TTC549 (cell line): ENCODE measurements around the gene INSRR.

Experiments
- FAIRE-seq: peaks from 2 replicates; lab custom pipeline; 2012; peaks lifted over from hg19 to GRCh38; lab: Jason Lieb, UNC

Gene INSRR

DNA sequence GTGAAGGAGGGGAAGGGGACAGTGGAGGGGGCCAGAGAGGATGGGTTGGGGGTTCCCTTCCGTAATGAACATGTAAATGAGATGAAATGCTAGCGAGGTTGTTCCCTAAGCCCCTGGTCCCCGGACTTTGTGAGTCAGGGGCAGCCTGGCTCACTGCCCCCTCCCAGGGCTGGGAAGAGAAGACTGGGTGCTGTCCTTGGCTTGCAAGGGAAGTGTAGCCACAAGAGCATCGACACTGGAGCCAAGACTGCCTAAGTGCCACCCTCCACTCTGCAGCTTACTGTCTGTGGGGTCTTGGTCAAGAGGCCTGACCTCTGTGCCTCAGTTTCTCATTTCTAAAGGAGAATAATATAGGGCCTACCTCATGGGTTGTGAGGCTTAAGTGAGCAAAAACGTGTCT lies 35.1 kb upstream of the INSRR start:
- no peak for FAIRE-seq

DNA sequence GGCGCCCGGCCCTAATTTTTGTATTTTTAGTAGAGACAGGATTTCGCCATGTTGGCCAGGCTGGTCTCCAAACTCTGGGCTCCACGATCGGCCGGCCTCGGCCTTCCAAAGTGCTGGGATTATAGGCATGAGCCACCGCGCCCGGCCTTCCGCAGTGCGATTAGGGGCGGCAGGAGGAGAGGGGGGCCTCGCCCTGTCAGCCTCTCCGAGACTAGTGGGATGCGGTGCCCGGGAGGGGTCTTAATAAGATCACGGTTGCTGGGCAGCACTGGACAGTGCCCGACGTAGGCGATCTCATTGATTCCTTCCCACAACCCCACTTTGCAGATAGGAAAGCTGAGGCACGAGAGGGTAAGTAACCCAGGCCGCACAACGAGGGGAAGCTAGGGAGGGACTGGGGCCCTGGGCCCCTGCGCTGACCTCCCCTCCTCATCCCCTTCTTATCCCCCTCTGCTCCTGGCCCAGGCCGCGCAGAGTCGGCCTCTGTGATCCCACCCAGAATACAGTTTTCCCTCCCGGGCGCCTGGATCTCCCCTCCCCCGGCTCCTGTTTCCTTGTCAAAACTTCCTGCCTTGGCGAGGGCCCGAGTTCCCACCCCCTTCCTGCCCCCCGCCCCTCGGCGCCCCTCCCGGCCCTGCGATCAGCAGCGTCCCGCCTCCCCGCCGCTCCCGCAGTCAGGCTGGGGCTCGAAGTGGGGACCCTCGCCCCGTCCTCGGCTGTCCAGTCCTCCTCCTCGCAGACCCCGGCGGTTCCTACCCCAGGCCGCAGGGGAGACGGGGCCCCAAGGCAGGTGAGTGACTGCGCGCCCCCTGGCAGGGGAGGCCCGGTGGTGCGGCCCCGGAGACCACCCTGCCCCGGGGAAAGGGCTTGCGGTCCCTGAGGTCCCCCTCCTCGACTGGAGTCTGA lies 34.4 kb upstream of the INSRR start, which contains the start of gene PEAR1:
PEAR1 (plus strand) TSS at position 671 of the 906 bp plus-strand sequence. CDS start 10,209 bp downstream, outside the sequence.
- no peak for FAIRE-seq

DNA sequence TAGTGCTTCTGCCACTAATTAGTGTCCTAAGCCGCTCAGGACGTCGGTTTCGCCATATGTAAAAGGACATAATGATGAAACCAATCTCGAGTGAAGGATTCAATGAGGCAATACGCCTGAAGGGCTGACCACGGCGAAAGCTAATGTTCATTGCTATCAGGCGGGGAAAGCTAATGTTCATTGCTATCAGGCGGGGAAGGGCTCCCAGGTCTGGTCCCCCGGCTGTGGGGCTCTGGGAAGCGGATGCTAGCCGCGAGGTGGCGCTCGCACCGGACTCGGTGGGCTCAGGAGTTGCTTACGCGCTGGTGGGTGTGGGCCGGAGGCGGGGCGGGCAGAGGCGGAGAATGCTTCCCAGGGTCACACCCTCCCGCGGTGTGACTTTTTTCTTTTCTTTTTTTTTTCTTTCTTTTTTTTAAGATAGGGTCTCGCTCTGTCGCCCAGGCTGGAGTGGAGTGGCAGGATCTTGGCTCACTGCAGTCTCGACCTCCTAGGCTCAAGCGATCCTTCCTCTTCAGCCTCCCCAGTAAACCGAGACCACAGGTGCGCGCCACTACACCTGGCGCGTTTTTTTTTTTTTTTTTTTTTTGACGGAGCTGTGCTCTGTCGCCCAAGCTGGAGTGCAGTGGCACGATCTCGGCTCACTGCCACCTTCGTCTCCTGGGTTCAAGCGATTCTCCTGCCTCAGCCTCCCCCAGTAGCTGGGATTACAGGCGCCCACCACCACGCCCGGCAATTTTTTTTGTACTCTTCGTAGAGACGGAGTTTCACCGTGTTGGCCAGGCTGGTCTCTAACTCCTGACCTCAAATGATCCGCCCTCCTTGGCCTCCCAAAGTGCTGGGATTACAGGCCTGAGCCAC lies 33.5 kb upstream of the INSRR start:
- peak; percentile 94 for FAIRE-seq

DNA sequence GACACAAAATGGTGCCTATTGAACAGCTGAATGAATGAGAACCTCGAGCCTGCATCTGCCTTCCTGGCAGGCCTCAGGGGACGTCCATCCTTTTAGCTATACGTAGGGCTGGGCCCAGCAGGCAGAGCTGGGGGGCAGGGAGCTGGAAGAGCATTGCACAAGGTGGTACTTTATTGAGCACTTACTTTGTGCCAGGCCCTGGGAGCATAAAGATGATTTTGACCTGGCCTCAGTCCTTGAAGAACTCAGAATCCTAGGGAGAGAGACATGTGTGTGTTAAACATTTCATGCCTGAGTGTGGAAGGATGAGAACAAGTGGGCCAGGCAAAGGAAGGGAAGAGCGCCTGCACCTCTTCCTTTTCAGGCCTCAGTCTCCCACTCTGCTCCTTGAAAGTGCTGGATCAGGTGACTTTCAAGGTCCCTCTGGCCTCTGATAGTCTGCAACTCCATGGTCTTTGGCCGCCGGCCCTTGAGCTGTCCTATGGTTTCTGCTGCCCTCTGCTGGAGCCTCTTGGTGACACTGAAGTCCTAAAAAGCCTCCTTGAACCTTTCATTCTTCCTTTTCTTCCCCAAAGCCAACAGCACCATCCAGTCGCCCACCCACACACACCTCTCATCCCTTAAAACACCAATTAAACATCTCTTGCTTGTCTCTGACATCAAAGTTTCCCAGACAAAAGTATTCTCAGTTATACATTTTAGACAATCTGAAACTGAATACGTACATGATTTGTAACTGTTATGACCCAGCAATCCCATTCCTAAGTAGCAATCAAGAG lies 31.1 kb upstream of the INSRR start:
- FAIRE-seq: peak; percentile 84

DNA sequence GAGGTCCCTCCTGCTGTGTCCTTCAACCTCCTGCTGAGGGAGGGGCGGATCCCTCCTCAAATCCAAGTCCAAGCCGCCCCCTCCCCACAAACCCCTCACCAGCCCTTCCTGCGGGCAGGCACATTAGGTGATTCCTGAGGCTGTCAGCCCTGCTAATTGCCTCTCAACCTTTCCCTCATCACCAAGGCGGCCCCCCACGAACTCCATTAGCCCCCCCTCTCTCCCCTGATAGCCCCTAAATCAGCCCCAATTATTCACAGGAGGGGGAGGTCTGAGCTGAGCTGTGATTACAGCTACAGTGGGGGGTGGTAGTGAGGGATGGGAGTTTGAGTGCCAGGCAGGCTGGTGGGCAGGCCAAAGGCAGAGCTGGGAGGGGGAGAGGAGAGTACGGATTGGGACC lies 28.8 kb upstream of the INSRR start:
- no peak for FAIRE-seq

DNA sequence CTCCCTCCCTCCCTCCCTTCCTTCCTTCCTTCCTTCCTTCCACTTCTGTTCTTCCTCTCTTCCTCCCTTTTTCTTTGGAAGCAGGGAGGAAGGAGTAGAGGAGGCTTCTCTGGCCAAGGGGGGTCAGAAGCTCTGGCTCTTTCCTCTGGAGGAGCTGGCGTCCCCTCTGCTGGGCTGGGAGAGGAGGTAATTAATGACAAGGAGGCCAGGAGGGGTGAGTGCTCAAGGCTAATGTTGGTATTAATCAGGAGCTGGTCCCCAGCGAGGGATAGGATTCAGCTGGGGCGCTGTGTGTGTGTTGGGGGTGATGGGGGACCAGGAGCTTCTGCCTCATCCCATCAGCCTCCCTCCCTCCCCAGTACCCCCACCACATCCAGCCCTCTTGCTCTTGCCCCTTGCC lies 28.4 kb upstream of the INSRR start:
- FAIRE-seq: no peak

DNA sequence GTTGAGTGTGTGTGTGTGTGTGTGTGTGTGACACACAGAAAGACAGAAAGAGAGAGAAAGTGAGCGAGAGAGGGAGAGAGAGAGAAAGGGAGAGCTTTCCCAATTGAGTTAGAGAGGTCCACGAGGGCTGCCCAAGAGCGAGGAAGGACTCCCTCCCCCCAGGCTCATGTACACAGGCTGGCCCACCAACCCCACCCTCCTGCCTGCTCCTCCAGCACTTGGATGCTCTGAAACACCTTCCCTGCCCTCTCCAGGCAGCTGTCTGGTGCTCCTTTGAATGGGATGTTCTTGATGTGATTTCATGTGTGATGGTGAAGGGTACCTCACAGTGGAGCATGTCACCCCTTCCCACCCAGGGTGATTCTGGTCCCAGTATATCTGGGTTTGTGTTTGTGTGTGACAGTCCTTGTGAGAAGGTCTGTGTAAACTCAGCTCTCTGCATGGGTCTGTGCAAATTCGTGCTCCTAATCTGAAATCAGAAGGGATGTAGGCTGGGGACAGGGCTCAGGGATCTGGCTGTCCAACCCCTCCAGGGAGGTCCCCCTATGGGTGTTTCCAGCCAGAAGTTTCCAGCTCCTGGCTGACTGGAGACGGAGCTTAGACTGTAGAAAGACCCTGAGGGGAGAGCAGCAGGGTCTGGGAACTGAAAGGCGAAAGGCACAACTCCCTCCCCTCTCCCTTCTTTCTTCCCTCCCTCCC lies 27.8 kb upstream of the INSRR start:
- no peak for FAIRE-seq

DNA sequence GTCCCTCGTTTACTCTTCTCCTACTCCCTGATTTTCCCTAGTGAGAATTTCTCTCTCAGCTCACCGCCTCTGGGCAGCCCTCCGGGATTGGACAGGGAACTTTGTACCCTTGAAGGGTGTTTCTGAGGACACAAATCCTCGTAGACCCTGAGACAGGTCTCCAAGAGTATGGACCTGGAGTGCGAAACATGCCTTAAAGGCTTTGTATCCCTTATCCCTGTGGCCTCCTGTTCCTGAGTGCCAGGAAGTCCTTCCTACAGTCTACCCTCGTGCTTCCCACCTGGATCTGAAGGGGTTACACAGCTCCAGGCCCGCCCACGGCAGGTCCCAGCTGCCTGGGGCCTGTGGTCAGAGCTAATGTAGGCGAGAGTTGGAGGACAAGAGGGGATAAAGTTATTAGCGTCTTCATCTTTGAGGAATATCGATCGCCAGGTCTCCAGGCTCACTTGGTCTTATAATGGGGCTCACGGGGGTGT lies 27.0 kb upstream of the INSRR start:
- FAIRE-seq: no peak

DNA sequence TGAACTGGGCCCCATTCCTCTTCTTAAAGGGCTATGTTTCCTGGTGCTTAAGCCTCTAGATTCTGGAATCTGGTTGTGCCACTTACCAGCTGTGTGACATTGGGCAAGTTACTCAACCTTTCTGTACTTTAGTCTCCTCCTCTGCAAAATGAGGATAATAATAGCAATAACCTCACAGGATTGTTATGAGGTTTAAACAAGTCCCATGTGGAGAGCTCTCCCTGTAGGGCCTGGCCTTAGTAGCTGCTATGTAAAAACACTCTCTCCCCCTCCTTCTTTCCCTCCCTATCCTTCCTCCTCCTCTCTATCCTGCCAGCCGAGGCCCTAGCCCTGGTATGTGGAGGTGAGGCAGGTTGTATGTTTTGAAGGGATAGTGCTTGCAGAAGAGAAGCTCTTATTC lies 26.4 kb upstream of the INSRR start:
- FAIRE-seq: no peak

DNA sequence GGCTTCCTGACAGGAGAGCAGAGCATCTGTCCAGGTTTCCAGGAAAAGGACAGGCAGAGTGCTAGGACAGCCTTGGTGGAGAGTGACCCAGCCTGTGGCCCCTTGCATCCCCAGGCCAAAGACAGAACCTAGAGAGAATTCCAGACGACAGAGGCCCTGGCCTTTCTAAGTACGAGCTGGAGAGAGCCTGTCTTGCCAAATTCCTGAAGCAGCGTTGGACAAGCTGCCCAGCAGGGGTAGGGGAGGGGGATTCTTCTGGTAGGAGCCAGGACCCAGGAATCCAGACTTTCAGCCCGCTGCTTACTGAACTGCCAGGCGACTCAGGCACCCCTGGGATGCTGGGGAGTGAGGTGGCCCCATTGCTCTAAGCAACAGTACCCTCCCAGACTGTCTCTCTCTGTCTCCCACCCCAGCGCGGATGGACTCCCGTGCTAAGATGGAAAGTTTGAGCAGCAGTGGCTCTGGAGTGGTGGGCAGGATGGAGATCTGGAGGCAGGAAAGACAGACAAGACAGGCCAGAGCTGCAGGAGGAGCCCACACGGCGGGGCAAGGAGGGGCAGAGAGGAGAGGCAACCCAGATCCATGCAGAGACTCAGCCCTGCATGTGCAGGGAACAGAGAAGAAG lies 25.8 kb upstream of the INSRR start:
- no peak for FAIRE-seq

DNA sequence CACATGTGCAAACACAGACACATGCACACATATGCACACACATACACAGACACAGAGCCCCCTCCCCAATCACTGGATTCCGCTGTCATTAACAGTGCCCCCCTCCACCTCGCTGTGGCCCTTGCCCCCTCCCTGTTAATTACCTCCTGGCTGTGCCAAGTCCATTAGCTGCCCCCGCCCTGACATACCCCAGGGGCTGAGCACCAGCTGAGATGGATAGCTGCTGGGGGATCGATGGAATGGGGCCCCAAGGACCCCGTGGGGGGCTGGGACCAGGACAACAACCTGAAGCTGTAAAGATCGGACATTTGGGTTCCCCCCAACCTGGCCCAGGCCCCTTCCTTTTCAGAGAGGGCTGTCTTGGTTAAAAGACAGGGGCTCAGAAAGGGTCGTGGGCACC lies 25.0 kb upstream of the INSRR start:
- no peak for FAIRE-seq

DNA sequence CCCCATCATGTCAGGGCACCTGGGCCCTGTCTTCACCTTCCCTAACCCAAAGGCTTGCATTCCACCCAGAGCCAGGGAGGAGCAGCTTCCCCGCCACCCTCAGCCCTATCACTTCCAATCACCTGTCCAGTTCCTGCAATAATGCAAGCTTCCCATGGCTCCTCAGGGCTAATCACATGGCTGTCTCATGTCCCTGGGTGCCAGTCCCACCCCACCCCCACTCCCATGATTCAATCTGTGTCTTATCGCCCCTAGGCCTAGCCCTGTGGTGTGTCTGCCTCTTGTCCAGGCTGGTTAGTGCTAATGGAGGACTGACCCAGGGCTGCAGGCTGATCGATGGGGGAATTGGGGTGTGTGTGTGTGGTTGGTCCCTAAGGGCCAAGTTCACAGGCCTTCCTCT lies 23.6 kb upstream of the INSRR start:
- no peak for FAIRE-seq

DNA sequence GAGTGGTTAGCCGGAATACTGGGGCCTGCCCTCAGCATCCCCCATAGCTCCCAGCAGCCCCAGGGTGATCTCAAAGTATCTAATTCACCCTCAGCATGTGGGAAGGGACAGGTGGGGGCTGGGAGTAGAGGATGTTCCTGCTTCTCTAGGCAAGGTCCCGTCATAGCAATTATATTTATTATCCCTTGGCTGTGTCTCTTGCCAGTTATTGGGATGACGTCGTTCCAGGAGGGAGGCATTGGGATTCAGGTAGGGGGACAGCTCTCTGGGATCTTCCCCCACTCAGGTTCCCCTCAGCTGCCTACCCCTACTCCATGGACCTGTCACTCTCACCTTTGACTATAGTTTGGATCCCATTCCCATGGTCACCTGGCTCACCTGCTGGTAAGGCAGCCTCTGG lies 22.7 kb upstream of the INSRR start:
- FAIRE-seq: no peak

DNA sequence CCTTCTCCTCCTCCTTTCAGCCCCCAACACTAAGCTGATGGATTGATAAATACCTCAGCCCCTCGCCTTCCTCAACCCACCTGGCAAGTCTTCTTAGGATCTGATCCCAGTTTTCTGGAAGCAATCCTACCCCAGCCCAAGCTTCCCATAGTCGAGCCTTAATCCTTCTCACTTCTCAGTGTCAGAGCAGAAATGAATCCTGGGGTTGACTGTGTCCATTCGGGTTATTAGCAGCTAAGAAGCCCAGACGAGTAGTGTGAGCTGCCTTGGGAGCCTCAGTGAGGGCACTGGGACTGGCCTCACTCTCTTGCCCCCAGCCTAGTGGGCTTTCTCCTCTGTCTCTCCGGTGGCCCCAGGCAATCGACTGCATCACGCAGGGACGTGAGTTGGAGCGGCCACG lies 22.2 kb upstream of the INSRR start:
- no peak for FAIRE-seq

DNA sequence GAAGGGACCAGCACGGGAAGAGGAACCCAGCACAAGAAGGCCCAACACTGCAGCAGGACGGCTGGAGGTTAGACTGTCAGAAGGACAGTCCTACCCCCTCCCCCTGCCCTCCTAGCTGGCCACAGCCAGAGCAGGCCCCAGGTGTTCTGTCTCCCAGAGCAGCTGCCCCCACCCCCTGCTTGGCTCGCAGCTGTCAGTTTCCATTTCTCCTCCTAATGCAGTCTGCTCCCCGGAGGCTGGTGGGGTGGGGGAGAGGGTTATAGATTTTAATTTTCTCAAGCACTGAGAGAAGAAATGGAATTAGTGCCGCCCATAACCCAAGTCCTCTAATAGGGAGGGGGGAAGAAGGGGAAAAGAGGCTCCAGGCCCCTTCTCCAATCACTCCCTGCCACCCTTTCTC lies 21.6 kb upstream of the INSRR start:
- FAIRE-seq: no peak

DNA sequence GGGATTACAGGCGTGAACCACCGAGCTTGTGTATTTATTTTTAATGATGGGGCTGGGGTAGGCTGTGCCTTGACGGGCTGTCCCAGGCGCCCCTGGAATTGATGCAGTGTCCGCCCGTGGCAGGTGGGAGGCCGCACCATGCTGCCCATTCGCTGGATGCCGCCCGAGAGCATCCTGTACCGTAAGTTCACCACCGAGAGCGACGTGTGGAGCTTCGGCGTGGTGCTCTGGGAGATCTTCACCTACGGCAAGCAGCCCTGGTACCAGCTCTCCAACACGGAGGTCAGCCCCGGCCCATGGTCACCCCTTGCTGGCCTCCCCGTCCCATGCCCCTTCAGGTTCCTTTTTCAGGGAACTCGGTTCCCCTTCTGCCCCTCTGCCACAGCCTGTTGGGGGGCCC lies 21.0 kb upstream of the INSRR start:
- no peak for FAIRE-seq

DNA sequence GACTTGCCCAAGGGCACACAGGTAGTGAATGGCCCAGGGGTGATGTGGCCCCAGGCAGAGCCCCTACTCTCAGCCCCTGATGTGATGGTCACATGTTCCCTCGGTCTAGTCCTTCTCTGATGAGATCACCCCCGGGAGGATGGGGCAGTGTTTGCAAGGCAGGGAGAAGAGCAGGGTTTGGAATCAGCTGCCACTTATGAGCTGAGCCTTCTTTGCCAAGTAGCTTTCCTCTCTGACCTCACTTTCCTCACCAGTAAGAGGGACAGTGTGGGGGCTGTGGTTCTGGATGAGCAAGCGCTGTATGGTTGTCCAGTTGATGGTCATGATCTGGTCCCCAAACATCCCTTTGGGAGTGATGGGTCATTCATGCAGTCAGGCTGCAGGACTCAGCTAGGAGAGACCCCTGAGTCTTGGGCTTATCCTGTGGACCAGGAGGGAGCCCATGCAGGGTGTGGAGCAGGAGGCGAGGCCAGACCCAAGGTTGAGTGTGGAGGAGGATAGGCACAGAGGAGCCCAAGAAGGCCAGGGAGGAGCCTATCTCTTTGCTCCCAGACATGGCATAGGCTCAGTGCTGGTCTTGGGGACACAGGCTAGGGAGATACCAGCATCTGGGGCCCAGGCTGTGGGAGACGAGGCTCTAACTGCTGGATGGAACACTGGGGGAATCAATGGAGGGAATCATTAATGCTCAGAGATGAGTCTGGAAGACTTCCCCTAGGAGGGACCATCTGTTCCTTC lies 18.7 kb upstream of the INSRR start:
- FAIRE-seq: no peak

DNA sequence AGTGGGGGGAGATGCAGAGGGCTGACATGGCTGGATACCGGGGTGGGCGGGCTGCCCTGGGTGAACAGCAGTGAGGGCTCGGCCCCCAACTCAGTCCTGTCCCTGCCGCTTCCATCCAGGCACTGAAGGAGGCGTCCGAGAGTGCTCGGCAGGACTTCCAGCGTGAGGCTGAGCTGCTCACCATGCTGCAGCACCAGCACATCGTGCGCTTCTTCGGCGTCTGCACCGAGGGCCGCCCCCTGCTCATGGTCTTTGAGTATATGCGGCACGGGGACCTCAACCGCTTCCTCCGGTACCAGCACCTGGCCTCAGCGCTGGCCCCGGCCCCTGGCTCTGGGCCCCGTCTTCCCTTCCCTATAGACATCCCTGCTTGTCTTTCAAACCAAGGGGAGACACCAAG lies 17.4 kb upstream of the INSRR start:
- no peak for FAIRE-seq

DNA sequence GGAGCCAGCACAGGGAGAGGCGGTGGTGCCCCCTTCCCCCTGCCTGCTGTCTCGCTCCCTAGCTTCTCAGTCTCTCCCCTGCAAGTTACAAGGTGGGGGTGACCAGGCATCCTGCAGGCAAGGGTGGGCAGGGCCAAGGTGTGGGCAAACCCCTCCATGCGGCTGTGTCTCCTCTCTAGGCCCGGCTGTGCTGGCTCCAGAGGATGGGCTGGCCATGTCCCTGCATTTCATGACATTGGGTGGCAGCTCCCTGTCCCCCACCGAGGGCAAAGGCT lies 16.4 kb upstream of the INSRR start:
- FAIRE-seq: no peak

DNA sequence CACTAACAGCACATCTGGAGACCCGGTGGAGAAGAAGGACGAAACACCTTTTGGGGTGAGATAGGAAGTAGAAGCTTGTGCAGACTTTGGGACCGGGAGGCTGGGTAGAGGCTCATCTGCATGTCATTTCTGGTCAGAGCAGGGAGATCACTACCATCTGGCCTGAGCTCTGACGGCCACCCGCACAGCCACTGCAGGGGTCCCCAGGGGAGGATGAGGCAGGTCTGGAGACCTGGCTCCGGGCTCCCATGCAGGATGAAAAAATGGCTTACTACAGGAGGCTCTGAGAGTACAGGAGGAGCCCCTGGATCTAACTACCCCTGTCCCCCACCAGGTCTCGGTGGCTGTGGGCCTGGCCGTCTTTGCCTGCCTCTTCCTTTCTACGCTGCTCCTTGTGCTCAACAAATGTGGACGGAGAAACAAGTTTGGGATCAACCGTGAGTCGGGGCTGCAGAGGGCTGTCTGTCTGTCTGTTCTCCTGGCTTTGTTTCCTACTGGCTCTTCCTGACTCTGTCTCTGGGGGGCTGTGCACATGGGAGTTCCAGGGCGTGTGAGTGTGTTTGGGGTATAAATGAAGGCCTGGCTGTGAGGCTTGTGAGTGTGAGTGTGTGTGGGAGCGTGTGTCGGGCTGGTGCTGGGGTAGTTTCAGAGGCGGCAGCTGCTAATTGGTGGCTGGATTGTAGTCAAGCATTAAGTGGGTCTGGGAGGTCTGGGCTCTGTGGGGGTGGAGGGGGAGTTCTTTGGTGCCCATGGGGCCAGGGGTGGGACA lies 15.8 kb upstream of the INSRR start:
- FAIRE-seq: no peak
